PC-9 (cell line): ENCODE results near the gene HELZ.

ENCODE experiments used
- CTCF ChIP-seq: fragments of 200-600 bp; sonication (generic); conservative IDR thresholded peaks from 2 replicates; pipeline ENCODE4 v1.6.1; 2017; ENCODE audit warnings: mixed run types, antibody characterized with exemption, mild to moderate bottlenecking, moderate library complexity
- EZH2 ChIP-seq: fragments of 200-600 bp; sonication (generic); IDR thresholded peaks from 2 replicates; pipeline ENCODE4 v1.8.0; 2017; ENCODE audit warnings: antibody characterized with exemption, low read depth

GRCh38 chr17:67183531-67183930 is 61.5 kb downstream of the HELZ start:
- TF ChIP-seq CTCF (no peak), EZH2 (no peak)
